SU-DHL-6 (cell line): ENCODE data around the gene UNC119B.

Experiments
- EZH2phosphoT487 ChIP-seq: fragments of 200-600 bp; sonication (generic), shearing (Covaris generic); conservative IDR thresholded peaks from 2 replicates; pipeline ENCODE4 v1.6.1; 2018; ENCODE audit warnings: mild to moderate bottlenecking, antibody characterized with exemption, low read length, moderate library complexity, mixed read lengths
- TF ChIP-seq, protein P1 (sequence below): fragments of 200-600 bp; sonication (generic); IDR thresholded peaks from one replicate; pipeline ENCODE4 v1.5.1; 2017; ENCODE audit warnings: antibody characterized with exemption, mild to moderate bottlenecking, low read length, moderate library complexity; ENCODE audit not compliant: insufficient read depth, poor library complexity, severe bottlenecking

DNA sequence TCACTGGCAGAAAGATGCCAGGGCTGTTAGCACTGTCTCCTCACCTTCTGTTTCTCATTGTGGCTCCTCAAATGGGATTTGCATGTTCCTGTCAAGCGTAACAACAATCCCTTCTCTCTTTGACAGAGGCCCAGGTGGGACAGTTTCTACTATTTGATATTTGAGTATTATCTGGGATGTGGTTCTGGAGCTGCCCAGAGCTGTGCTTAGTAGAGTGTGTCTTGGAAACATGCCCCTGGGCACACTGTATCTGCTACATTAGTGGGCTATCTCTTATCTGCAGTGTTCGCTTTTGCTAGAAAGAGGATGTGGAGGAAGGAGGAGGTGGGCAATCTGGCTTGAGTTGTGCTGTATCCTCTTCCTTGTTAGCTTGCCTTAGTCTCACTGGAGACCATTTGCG, 11.6 kb downstream of the UNC119B start:
- TF ChIP-seq, protein P1, sequence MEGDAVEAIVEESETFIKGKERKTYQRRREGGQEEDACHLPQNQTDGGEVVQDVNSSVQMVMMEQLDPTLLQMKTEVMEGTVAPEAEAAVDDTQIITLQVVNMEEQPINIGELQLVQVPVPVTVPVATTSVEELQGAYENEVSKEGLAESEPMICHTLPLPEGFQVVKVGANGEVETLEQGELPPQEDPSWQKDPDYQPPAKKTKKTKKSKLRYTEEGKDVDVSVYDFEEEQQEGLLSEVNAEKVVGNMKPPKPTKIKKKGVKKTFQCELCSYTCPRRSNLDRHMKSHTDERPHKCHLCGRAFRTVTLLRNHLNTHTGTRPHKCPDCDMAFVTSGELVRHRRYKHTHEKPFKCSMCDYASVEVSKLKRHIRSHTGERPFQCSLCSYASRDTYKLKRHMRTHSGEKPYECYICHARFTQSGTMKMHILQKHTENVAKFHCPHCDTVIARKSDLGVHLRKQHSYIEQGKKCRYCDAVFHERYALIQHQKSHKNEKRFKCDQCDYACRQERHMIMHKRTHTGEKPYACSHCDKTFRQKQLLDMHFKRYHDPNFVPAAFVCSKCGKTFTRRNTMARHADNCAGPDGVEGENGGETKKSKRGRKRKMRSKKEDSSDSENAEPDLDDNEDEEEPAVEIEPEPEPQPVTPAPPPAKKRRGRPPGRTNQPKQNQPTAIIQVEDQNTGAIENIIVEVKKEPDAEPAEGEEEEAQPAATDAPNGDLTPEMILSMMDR: no peak
- TF ChIP-seq EZH2phosphoT487: no peak
